AG04449 (cell line): ENCODE results near the gene EXOC4.

Experiments used
- CTCF ChIA-PET: fragments of 350-600 bp; formaldehyde crosslinking; extraction: SDS; loops from one replicate; lab custom pipeline; 2021; ENCODE audit warnings: antibody characterized with exemption; lab: Yijun Ruan, JAX
- POLR2A ChIA-PET: fragments of 400-600, 350-600 bp; formaldehyde crosslinking; extraction: SDS; loops from one replicate; lab custom pipeline; 2020; ENCODE audit warnings: antibody characterized with exemption, inconsistent platforms; lab: Yijun Ruan, JAX
- DNase-seq: peaks from one replicate; pipeline ENCODE4 v3.0.0-alpha.2; 2010; ENCODE audit warnings: low read depth, low spot score
- H3K4me3 ChIP-seq: 2 replicates; pipeline ENCODE4 v1.5.1; 2011; ENCODE audit warnings: low read depth, mild to moderate bottlenecking, control low read depth, low read length
- TF ChIP-seq, protein P1 (sequence below): IDR thresholded peaks from one replicate; pipeline ENCODE4 v1.5.1; 2011; ENCODE audit warnings: mild to moderate bottlenecking, moderate library complexity, low read length, control low read depth, inconsistent platforms; ENCODE audit not compliant: insufficient read depth; ENCODE audit errors: missing control alignments

Gene EXOC4

GRCh38 chr7:133233142-133233541 lies 19.7 kb upstream of the EXOC4 start:
- no peak overlapping the region for H3K4me3 ChIP-seq
- TF ChIP-seq, protein P1, sequence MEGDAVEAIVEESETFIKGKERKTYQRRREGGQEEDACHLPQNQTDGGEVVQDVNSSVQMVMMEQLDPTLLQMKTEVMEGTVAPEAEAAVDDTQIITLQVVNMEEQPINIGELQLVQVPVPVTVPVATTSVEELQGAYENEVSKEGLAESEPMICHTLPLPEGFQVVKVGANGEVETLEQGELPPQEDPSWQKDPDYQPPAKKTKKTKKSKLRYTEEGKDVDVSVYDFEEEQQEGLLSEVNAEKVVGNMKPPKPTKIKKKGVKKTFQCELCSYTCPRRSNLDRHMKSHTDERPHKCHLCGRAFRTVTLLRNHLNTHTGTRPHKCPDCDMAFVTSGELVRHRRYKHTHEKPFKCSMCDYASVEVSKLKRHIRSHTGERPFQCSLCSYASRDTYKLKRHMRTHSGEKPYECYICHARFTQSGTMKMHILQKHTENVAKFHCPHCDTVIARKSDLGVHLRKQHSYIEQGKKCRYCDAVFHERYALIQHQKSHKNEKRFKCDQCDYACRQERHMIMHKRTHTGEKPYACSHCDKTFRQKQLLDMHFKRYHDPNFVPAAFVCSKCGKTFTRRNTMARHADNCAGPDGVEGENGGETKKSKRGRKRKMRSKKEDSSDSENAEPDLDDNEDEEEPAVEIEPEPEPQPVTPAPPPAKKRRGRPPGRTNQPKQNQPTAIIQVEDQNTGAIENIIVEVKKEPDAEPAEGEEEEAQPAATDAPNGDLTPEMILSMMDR = no peak
- POLR2A ChIA-PET = no interaction called here
- CTCF ChIA-PET = interaction anchor here (0.9 to 1.6 kb wide), 3 partner anchors 15 to 201 kb away, joined by 3 to 9 read pairs (median 4); partner anchors contain the start of gene EXOC4
- no peak for DNase-seq

GRCh38 chr7:133234961-133235875 lies 17.7 kb upstream of the EXOC4 start:
- no peak for DNase-seq
- ChIA-PET POLR2A (no interaction called here), CTCF (interaction anchor here (1.1 kb wide), 1 partner anchor 11 kb away, joined by 4 read pairs; no protein-coding TSS in a partner anchor)
- H3K4me3 ChIP-seq = no peak overlapping the region
- TF ChIP-seq, protein P1 = no peak

- no peak overlapping the region for H3K4me3 ChIP-seq
- TF ChIP-seq, protein P1 = no peak
- DNase-seq = no peak
- ChIA-PET POLR2A (no interaction called here), CTCF (interaction anchor here (0.6 to 1.8 kb wide), 6 partner anchors 8 to 1341 kb away, joined by 3 to 9 read pairs (median 4); no protein-coding TSS in a partner anchor)
Measured at GRCh38 chr7:133237545-133237944, 15.3 kb upstream of the EXOC4 start.

DNA sequence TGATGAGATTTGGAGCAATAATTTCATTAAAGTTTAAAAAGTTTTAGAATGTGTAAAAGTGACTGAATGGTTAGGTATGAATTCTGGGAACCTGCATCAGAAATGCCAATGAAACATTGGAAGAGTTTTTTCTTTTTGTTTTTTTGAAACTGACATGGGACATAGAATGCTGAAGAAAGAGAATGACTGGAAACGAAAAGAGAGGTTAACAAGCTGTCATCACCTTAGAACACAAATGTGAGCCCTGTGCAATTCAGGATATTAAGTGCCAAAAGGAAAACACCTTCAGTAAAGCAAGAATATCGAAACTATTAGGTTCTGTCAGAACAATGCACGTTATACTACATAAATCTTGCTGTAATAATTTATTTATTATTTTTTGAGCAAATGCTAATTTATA lies 12.6 kb upstream of the EXOC4 start:
- ChIA-PET CTCF (interaction anchor here (1.2 kb wide), 1 partner anchor 194 kb away, joined by 3 read pairs; no protein-coding TSS in a partner anchor), POLR2A (no interaction called here)
- TF ChIP-seq, protein P1 = no peak
- DNase-seq = no peak
- no peak overlapping the region for H3K4me3 ChIP-seq

DNA sequence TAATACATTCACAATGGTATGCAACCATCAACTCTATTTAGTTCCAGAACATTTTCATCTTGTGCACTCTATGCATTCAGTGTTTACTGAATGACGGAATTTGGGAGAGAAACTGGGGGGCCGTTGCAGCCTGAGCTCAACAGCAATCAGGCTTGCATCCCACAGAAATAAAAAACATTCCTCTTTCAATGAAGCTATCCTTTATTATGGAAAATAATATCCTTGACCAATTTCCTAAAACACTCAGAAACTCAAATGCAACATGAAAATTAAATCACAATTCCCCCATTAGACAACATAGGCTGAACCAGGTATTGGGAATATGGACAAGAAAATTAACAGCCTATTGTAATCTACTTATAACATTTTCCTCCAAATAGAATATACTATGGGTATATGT lies 6.3 kb upstream of the EXOC4 start:
- CTCF ChIA-PET = interaction anchor here (1.2 kb wide), 1 partner anchor 8 kb away, joined by 3 read pairs; no protein-coding TSS in a partner anchor
- POLR2A ChIA-PET = no interaction called here
- no peak overlapping the region for H3K4me3 ChIP-seq
- DNase-seq = no peak
- TF ChIP-seq, protein P1 = no peak

DNA sequence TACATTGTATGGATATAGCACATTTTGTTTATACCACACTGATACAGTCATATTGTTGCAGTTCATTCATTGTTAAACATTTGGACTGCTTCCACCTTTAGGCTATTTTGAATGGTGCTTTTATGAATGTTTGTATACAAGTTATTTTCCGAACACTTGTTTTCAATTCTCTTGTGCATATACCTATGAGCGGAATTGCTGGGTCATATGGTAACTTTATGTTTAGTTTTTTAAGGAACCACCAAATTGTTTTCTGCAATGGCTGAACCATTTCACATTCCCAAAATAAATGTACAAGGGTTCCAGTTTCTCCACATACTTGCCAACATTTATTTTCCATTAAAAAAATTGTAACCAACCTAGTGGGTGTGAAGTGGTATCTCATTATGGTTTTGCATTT lies 4.0 kb upstream of the EXOC4 start:
- DNase-seq = no peak
- no peak overlapping the region for H3K4me3 ChIP-seq
- ChIA-PET CTCF (no interaction called here), POLR2A (no interaction called here)
- TF ChIP-seq, protein P1 = no peak
